Activated naive CD8-positive, alpha-beta T cell treated with anti-CD3 and anti-CD28 coated beads, Interleukin-2, amount 50 U/mL, for 16 hours (primary cell): Measurements from ENCODE around the gene RNFT2.

Source experiments
- DNase-seq: peaks from one replicate; pipeline ENCODE4 v3.0.0-alpha.2; 2020; ENCODE audit warnings: low read depth, low spot score

The RNFT2 gene

DNA sequence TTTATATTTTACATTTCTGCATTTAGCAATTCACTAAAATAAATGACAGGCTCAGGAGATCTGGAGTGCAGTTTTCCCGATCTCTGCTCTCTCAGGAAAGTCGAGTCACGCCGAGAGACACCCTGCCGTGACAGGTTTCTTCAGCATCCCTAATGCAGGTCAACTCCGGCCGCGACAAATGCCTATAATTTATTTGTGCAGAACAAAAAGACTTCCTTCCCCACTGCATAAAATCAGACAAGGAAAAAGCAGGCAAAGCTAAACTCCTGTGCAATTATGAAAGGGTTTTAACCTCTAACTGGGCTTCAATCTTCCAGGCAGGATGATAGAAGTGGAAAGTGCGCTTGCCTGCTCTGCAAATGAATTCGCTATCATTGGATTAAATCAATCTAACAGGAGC lies 28.3 kb upstream of the RNFT2 start:
- no peak for DNase-seq

DNA sequence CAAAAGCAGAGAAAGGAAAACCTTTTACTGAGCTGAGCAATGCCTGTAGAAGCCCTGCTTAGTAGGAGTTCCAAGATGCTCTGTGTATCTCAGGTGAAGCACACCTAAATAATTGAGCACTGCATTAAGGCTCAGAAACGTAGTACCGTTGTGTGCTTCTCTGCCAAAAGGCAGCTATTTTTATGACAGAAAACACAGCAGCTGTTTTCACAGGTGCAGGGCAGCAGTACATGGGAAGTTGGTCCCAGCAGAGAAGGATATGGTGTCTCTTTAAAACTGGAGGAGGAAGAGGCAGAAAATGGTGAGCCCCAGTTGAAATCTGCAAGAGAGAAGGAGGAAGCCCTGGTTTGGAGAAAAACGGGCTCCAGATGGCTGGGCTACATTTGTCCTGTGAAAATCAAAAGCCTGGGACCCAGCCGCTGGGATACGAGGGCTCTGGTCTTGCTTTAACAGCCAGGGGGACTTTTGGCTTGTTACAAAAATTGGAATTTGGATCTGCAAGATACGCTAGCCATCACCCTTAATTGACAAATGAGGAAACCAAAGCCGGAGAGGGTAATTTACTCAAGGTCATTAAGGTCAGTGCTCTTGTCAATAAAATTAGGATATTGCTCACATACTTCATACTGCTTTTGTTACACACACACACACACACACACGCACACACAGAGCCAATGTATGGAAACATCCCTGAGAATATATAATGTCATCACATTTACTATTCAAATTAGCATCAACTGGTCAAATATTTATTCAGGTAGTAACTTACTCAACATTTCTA lies 27.6 kb upstream of the RNFT2 start:
- DNase-seq: no peak

DNA sequence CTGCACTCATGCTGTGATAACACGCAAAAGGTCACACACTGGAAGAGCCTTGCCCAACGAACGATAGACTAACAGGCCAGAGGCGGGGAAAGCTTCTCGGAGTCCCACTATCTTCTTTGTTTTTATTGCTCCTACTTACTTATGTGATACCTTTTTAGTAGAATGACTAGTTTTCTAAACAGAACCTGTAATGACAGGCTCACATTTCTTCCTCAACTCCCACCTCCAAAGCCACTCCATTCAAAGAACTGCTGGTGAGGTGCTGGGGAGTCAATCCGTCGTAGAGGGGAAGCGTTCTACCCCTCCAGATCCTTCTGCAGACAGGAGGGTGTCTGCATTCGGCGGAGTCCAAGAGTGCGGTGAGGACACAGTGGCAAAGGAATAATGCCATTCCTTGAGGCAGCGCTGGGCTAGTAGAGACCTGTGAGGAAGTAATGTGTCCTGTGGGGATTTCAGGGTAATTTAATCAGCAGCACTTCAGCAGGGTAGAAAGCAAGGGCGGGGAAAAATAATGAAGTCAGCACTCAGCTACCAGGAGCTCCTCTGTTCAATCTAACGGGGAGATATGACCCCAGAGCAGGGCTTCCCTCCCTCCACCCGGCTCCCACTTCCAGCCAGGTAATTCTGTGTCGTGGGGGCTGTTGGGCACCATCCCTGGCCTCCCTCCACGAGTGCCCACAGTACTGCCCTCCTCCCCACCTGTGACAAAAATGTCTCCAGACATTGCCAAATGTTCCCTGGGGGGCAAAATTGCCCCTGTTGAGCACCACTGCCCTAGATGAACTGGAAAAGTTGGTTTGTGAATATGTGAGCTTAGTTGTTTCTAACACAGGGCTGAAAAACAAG lies 25.4 kb upstream of the RNFT2 start:
- DNase-seq: no peak

DNA sequence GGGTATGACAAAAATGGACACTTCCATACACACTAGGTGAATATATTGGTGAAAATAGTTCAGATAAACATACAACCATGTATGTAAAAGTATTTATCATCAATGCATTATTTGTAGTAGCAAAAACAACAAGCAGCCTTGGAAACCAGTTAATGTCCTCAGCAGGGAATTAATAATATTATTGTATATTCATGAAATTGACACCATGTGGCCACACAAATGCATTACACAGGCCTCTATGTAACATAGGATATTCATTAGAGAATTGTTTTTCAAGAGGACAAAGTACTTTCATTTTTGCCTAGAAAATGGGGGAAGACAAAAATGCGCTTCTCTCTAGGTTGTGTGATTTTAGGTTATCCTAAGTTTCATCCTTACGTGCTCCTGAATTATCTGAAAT lies 24.6 kb upstream of the RNFT2 start:
- no peak for DNase-seq

DNA sequence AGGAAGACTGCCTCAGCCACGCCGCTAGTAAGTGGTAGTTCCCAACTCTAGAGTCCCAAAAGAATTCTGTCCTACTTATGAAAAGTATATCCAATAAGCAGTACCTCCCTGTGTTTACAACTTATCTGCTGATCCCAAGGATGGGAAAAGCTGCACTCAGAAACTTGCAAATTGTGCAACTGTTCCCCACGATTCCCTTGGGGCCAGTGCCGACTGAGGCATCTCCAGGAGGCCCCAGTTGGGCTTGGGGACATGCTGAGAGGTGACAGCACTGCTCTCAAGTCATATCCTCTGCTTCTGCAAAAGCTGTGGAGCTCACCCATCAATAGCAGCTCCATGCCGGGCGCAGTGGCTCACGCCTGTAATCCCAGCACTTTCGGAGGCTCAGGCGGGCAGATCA lies 23.9 kb upstream of the RNFT2 start:
- no peak for DNase-seq

DNA sequence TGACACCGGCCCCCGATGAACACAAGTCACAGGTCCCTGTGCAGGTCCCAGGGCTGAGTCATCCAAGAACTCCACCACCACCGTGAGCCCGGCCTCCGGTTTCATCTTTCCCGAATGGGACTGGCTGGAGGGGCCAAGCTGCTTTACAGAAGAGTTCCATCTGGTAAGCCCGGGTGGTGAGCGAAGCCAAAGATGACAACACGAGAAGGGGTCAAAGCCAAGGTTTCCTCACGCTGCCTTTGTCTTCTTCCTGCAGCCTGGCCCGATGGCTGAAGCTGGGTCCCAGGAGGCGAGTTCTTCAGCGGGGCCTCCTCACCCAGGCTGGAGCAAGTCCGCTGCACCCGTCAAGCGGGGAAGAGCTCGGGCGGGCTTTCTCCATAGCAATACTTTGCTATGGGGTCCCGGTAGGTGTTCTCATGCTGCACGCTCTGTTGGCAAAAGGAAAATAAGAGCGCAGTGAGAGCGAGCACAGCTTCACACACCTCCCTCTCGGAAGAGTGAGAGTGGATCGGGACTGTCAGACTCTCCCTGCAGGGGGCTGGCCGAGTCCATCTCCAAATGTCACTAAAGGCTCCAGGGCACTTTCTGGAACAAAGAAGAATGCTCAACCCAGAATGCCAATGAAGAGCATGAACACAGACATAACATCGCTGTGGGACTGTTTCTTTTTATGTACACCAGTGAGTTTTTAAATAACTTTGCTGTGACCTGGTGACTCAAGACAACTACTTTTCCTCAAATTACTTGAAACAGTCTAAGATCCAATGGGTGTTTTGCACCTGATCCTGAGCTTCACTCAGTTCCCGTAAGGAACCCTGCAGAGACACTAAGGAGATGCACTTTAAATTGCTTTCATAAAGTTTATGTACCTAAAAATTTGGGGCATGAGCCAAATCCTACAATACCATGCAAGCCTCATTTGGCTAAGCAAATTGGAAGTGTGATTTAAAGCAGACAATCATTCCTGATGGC lies 20.4 kb upstream of the RNFT2 start:
- no peak for DNase-seq

DNA sequence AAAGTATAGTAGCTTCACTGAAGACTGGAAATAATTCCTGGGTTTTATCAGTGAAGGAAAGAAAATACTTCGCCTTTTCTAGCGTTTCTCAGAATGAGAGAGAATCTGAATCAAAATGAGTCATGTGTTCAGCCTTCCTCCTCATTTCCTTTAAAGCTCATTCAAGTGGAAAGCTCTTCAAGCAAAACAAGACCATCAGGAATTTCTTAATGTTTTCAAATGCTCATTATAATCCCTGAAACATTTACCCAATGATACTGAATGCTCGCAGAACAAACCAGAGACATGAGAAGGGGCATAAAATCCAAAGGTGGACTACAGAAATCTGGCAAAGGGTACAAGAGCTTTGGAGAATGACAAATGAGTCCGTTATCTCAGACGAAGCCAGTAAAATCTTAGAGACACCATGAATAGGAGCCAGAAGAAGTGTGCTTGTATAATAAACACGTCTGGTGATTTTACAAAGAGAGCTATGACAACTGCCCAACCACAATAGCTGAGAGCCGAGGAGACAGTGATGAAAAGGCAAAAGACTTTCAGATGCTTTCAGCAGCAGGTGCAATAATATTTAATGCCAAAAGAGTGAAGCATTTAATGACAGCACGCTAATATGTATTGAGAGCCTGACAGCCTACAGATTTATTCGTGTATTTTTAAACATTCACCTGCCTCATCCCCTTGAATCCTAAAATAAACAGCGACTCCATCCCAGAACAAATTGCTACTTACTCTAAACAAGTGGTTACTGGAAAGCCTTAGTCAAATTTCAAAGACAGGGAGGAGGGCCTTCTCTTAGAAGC lies 19.3 kb upstream of the RNFT2 start:
- DNase-seq: no peak

DNA sequence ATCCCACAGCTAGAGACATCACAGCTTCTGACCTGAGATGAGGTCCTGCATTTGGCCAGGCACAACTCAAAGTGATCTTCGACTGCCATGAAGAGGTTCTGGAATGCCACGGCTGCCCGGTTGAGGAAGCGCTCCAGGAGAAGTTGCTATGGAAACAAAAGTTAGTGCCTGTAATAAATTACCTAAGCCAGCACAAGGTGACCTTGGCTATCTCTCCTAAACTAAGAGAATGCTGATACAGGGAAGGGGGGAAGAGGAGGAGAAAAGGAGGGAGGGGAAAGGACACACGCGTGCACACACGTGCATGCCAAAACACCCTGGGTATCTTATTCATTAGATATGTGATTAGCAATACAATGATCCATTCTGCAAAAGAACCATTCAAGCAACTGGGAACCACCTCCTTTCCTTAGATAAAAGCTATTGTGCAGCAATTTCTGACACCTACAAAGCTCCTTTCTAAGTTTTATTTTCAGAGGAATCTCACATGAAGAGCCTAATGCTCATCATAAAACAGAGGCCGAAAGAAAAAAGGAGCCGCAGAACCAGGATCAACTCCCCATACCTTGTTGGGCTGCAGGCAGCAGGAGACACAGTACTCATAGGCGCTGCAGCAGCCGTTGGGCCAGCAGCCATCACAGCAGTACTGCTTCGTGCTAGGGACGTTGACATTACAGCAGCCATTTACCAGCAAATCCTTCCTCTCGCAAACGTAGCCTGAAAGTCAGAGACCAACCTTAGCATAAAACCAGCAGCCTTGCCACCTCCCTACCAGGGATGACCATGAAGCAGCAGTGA lies 18.2 kb upstream of the RNFT2 start:
- no peak for DNase-seq

DNA sequence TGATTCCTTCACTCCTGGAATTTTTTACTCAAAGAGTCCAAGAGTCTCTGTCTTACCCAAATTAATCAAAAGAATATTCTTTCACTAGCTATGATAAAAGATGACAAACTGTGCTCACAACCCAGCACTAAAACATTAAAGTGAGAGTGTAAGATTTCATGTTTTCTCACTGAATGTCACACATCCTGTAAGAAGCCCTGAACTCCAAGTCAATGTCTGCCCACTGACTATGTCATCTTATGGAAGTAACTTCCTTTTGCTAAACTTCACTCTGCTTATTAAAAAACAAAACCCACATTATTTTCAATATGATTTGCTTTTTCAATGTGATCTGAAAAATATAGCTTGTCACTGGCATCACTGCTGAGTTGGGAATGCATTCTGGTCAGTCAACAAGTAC lies 15.9 kb upstream of the RNFT2 start:
- no peak for DNase-seq

DNA sequence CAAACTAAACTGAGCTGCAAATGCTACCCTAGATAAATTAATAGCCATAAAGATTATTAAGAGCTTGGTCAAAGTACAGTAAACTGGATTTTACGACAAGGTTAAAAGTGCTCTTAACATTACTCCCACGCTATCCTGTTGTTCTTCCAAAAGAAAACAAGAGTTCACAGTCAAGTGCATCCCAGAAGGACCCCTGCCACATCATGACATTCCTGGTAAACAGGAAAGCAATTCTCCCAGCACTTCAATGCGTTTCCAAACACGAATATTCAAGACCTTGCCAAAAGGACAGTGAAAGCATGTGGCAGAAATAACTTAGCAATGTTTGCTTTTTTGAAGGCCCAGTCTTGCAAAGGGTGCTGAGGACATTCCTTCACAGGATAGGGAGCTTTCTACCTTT lies 11.4 kb upstream of the RNFT2 start:
- no peak for DNase-seq

DNA sequence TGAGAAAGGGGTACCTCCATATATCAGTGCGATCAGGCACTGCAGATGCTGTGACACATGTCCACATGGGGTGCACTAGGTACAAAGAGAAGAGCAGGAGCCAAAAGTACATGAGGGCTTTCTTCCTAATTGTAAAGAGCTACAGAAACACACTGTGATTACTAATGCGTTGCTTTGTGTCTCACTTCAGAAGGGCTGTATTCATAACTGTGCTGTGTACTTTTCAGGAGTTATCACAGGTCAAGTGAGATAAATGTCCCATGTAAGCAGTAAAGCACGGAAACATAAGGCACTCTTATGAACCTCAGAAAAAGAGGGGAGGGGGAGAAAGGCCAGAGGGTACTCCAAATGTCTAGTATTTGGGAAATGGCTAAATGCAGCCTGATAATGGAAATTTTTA lies 10.9 kb upstream of the RNFT2 start:
- DNase-seq: no peak

DNA sequence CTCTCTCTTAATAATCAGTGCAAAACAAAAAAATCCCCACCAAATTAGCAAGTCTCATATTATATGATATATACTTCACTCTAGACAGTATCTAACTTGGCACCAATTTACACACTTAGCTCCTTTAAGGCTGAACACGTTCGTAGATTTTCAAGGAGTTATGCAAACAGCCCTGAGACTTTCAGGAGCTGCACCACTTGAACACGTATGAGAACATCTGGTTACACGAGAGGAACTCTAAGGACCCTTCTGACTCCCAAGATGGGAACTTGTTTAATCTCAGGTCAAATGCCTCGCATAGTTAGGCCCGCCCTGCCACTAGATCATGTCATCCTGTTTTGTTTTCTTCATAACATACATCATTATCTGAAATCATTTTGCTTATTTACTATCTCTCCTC lies 10.2 kb upstream of the RNFT2 start:
- DNase-seq: no peak

DNA sequence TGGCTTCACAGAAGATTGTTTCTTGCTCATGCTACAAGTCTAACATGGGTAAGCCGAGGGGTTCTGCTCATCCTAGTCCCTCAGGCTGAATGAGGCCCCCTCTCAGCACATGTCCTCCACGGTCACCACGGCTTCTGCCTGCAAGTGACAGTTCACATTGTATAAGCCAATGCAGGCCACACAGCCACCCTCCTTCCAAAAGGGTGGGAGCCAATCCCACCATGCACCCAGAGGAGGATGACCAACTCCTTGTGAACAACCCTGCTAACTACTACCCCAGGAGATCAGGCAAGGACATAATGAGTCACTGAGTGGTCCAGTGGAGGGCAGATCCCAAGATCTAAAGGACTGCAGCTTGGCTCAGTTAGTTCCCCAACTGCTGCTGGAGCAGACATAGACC lies 6.3 kb upstream of the RNFT2 start:
- DNase-seq: no peak

DNA sequence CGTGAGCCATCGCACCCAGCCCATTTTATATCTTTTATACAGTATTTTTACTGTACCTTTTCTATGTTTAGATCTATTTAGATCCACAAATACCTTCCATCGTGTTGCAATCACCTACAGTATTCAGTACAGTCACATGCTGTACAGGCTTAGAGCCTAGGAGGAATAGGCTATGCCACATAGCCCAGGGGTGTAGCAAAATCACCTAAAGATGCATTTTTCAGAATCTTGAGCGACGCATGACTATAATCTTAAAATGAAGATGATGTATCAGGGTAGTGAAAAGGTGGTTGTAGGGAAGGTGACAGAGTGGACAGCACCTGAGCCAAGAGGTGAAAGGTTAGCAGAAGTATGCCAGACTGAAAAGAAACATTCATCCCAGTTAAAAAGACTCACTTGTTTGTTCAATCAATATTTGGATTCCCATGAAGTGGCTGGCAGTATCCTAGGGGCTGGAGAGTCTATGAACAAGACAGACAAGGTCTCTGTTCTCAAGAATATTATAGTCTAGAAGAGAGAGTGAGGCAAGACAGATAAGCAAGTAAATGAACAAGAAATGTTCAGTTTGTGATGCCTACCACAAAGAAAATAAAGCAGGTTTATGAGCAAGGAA lies 3.9 kb upstream of the RNFT2 start:
- no peak for DNase-seq

DNA sequence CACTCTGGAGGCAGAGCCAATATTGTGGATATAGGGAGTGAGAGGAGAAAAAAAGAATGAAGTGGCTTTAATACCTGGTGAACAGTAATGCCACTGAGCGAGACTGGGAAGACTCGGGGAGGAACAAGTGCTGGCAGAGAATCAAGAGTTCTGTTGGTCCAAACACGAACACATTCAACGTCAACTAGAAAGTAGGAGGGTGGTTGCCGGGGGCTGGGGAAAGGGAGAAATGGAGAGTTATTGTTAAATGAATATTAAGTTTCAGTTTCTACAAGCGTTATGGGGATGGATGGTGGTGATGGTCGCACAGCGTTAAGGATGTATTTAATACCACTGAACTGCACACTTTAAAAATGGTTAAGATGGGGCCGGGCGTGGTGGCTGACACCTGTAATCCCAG lies 3.0 kb upstream of the RNFT2 start:
- no peak for DNase-seq

DNA sequence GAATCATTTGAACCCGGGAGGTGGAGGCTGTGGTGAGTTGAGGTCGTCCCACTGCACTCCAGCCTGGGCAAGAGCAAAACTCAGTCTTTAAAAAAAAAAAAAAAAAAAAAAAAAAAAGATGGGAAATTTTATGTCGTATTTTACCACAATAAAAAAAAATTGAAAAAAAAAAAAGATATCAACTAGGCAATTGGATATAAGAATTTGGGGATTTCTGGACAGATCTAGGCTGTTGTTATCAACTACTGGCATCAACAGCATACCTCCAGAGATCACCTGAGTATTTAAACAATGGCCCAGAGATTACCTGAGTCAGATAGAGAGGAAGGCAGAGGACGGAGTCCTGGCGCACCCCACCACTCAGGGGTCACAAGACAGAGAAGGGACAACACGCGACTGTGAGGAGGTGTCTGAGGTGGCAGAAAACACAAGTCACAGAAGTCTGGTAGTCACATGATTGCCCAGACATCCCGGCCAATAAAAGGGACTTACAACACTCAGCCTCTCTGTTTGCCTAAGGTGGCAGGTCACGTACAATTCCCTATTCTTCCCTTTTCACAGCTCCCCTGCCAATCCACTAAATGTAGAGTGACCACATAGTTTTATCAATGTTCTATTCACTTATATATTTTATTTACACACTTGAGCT lies 2.0 kb upstream of the RNFT2 start:
- no peak for DNase-seq

DNA sequence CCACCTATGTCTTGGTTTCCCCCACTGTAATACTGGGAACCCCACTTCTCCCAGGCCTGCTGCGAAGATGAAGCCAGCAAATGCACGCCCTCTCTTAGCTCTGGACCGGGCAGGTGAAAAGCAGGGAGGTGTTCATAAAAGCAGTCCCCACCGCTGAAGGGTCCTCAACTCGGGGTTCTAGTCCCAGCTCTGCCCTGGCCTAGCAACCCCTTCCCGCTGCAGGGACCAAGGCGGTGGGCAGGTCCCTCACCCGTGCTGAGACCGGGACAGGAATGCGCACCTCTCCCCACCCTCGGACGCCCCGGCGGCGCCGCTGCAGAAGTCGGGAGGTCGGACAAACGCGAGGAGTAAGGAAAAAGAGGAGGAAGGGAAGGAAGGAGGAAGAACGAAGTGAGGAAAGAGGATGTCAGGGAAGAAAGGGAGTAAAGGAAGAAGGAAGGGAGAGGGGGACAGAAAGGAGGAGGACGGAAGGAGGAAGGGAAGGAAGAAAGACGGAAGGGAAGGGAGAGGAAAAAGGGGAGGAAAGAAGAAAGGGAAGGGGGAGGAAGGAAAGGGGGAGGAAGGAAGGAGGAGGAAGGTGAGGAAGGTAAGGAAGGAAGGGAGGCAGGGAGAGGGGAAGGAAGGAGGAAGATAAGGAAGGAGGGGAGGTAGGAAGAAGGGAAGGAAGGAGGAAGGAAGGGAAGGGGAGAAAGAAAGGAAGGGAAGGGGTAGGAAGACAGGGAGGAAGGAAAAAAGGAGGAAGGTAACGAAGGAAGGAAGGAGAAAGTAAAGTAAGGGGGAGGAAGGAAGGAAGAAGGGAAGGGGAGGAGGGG lies 947 bp upstream of the RNFT2 start:
- DNase-seq: no peak

DNA sequence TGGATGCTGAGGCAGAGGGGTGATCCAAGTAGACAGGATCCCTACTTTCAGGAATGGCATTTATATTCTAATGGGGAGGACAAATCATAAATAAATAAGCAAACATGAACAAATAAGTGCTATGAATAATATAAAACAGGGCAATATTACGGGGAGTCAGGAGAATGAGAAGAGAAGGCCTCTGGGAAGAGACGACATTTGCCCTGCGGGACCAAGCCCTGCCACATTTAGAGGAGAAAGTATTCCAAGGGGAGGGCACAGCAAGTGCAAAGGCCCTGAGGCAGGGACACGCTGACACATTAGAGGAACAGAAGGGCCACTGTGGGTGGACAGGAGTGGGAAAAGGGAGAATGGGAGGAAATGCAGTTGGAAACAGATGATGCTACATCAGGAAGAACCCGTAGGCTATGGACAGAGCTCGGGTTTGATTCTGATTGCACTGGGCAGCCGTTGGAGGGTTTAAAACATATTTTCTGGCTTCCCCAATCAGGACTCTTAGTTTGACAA lies 1.3 kb downstream of the RNFT2 start:
- DNase-seq: no peak
